Germinal center (tissue), 1 donor: ENCODE measurements around the gene HSPB2.
A peak's percentile ranks its signal among the peaks of the same experiment; 100 is the strongest.
"Not testable (repeated sequence)": the region's sequence is repeated elsewhere in the genome, so short reads cannot be mapped to it uniquely, and the experiment has no call there.

Source experiments
- DNase-seq: peaks from one replicate; pipeline ENCODE4 v3.0.0; 2012; ENCODE audit warnings: mixed read lengths, low spot score

HSPB2 gene

DNA sequence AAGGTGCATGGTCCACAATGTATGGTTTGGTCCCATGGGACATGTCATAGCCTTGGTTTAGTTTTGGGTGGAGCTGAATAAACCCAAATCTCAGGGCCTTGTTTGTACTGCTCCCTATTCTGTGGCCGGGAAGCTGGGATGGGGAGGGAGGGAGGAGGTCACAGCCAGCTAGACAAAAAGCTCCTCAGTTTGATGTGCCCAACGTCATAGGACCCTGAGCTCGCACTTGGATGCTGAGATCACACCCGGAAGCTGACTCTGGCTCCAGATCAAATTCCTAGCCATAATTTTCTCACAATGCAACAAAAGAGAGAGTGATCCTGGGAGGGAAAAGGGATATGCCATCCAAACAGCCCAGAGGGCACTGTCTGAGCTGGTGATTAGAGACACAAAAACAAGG, 1.5 kb downstream of the HSPB2 start:
- no peak for DNase-seq

DNA sequence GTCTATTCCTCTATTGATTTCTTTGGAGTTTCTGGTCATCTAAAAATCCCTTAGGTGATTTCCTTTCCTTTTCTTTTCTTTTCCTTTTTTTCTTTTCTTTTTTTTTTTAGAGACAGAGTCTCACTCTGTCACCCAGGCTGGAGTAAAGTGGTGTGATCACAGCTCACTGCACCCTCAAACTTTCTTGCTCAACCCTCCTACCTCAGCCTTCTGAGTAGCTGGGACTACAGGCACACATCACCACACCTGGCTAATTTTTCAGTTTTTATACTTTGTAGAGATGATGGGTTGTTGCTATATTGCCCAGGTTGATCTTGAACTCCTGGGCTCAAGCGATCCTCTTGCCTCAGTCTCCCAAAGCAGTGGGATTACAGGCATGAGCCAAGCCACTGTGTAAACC, 4.2 kb downstream of the HSPB2 start:
- DNase-seq: no peak

DNA sequence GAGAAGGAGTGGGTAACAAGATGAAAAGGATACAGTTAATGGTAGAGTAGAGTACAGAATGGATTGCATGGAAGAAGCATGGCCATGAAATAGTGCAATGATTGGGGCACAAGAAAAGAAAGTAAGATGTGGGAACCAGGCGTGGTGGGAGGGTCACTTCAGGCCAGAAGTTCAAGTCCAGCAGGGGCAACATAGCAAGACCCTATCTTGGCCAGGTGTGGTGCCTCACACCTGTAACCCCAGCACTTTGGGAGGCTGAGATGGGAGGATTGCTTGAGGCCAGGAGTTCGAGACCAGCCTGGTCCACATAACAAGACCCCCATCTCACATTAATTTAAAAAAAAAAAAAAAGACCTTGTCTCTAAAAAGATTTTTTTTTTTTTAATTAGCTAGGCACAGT, 4.8 kb downstream of the HSPB2 start:
- DNase-seq: no peak

DNA sequence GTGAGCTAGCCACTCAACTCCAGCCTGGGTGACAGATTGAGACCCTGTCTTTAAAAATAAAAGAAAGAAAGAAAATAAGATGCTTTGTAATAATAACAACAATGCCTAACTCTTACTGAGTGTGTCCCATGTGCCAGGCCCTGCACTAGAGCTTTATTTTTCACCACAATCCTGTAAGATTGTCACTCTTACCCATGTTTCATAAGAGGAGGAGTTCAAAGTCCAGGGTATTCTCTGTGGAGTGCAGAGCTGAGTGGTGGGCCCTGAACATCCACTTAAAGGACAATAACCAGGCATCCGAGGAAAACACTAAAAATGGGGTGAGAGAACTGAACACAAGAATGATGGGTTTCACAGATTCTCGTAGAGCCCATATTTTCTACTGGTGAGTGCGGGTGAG, 5.3 kb downstream of the HSPB2 start:
- no peak for DNase-seq

DNA sequence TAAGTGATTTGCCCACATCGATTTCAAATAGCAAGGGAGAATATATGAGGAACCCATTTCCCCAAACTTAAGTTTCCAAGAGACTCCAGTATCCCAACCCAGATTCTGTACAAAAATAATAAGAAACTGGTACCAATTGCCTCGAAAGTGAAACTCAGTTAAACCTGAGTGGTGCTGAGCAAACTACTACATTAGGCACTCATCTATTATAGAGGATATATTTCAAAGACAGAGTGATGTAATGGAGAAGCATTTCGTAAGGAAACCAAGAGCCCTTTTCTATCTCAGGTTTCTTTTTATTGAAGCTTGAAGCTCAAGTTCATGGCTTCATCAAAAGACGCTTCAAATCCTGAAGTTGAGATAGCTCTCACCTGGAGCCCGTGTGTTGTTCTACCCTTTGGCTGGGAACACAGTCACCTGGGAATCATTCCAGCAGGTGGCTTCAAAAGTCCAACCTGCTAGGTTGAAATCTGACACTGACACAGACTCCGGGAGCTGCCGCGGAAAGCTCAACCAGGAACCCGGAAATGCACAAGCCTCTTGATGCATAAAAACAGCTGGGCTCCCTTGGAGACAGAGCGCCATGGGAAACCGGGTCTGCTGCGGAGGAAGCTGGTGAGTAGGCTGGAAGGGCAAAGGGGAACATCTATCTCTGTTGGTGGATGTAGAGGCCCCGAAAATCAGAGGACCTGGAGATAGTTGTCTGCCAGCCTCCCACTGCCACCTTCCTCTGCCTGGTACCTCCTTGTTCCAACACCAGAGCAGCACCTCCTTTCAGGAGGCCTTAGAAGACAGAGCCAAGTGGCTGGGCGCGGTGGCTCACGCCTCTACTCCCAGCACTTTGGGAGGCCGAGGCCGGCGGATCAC, 6.1 kb downstream of the HSPB2 start, which contains the start of gene C11orf52:
Gene C11orf52 (plus strand): TSS at position 524 of the 867 bp plus-strand sequence. CDS start 60 bp downstream, at position 584.
- no peak for DNase-seq

DNA sequence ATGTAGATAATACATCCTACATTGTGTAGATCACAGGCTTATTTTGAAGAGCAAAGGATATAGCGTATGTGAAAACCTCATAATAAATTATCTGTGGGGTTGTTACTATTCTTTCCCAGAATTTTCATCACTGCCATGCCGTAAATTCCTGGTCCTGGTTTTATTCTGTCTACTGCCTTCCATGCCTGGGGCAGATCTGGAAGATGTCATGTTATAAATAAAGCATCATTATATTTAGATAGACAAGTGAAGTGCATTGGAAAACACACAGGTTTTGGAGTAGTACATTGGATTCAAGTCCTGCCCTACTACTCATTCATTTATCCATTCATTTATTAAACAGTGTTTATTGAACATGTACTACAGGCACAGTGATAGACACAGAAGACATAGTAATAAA, 8.4 kb downstream of the HSPB2 start:
- no peak for DNase-seq

DNA sequence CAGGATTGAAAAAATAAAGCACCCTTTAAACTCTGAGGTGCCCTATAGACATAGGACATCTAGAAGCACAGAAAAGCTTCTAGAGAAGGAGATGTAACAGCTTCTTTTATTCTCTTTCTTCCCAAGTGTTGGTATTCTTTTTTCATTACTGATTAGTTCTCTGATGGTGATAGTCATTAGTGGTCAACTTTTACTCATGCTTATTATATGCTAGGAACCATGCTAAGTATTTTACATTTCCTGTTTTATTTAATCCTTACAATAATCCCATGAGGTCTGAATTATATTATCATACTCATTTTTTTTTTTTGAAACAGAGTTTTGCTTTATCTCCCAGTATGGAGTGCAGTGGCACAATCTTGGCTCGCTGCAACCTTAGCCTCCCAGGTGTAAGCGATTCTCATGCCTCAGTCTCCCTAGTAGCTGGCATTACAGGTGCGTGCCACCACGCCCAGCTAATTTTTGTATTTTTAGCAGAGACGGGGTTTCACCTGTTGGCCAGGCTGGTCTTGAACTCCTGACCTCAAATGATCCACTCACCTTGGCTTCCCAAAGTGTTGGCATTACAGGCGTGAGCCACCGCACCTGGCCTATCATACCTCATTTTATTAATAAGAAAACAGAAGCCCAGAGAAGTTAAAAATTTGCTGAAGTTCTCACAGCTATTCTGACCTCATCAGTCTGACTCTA, 9.2 kb downstream of the HSPB2 start:
- DNase-seq: no peak

DNA sequence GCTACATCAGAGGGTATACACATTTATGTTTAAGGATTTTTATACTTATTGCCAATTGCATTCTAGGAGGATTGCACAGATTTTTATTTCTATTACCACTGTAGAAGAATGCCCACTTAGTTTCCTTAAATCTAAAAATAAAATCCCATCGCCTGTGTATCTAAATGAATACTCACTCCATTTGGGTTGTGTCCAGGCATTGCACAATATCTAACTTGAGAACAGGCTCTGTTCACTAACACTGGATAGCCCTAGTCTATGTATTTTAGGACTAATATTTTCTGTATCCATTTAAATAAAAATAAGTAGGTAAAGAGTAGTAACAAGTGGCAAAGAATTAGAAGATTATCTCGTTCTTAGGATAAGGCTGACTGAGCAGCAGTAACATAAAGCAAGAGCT, 10.3 kb downstream of the HSPB2 start:
- DNase-seq: no peak

DNA sequence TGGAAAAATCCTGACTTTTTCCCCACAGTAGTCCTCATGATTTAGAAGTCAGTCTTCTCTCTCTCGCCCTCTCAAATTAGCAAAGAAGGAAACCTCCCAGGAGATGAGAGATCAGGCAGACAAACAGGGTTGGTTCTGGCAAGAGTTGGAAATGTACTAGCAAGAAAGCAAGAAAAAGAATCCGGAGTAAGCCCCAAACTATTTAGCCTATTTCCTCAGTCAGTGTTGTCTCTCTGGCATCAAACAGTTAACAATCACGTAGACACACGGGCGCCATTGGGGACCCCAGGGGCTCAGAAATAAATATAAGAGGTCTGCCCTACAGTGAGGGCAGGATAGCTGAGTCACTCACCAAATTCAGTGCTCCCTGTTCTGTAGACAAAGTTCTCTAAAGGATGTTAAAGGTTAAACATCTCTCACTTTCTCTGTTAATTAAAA, 10.8 kb downstream of the HSPB2 start:
- no peak for DNase-seq

DNA sequence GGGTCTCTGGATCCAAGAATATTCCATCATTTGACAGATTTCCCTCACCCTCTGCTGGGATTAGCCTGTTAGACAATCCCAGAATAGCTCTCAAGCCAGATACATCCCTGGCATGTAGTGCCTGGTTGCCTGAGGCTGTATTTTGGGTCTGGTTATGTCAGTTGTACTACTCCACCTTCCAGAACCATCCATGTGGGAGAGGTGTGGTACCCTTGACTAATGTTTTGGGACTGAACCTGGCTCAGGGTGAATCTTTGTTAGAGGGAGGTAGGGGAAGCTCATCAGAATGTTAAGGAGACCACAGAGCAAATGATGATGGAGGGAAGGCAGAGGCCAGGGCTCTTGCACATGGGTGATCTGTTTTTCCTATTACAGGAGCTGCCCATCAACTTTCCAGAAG, 11.4 kb downstream of the HSPB2 start:
- no peak for DNase-seq

DNA sequence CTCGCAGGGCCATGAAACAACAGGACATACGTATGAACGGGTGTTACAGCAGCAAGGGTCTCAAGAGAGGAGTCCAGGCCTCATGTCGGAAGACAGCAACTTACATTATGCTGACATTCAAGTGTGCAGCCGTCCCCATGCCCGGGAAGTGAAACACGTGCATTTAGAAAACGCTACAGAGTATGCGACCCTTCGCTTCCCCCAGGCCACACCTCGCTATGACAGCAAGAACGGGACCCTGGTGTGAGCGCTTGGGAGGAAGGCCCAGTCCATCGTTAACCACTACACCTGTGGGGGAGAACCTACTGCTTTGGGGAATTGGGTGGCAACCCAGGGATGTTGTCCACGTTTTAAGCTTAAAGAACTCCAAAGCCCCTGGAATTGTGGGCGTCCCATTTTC, 13.4 kb downstream of the HSPB2 start:
- DNase-seq: no peak

DNA sequence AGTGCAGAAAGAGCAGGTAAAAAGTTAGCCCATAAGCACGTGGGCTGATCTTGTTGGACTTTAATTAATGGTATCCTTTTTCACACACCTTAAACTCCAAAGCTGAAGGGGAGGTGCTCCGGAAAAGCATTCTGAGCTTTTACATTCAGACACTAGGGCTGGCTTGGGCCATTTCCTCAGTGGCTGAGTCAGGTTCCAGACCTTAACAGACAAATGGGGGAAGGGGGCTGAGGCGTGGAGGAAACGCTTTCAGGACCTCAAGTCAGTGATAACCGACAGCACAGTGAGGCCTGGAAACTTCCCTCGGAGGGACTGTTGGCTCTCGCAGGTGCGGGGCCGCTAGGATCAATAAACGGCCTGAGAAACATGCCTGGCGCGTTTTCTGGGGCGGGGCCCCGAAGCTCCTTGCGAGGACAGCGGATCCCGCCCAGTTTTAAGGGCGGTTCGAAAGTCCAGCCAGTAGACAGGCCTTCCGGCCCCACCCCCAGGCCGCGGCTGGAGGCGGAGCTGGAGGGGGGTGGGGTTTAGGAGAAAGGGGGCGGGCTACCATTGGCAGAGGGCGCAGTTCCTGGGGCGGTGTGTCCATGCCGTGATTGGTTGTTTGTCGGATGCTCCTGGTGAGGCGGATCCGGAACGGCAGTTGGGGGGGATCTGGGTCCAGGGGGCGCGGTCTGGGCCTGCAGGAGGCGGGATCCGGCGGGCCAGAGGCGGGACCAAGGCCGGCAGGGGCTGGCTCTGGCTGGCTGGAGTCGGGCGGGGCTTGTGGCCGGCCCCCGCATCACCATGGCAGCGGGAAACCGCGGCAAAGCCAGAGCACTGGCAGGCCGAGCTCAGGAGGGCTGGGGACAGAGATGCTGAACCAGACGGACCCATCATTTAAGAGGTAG, 14.2 kb downstream of the HSPB2 start:
- peak; percentile 99 for DNase-seq

DNA sequence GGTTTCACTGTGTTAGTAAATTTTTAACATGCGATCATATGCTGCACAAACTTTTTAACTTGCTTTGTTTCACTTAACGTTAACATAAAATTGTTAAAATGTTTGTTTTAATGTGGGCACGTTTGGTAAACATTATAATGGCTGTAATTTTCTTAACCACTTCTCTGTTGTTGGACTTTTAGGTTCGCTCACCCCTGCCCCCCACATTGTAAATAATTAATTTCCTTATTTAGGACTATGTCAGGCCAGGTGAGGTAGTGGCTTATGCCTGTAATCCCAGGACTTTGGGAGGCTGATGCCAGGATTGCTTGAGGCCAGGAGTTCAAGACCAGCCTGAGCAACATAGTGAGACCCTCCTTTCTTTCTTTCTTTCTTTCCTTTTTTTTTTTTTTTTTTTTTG, 17.9 kb downstream of the HSPB2 start:
- DNase-seq: no peak

DNA sequence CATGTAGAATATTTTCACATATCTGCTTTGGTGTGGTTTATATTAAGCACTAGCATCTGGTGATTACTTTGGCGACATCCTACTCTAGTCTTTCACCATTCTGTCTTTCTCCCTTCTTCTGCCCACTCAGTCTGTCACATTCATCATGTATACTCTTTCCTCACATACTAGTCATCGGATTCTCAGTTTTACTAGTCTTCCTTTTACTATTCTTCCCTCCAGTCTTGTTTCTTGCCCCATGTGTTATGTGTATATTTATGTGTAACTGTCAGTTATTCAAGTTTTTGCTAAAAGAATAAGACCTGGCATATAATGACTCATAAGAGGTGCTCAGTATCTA, 20.0 kb downstream of the HSPB2 start:
- no peak for DNase-seq

DNA sequence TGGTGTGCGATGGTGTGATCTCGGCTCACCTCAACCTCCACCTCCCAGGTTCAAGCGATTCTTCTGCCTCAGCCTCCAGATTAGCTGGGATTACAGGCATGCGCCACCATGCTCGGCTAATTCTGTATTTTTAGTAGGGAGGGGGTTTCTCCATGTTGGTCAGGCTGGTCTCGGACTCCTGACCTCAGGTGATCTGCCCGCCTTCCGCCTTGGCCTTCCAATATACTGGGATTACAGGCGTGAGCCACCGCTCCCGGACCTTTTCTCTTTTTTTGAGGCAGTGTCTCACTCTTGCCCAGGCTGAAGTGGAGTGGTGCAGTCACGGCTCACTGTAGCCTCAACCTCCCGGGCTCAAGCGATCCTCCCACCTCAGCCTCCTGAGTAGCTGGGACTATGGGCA, 20.6 kb downstream of the HSPB2 start:
- not testable (repeated sequence) for DNase-seq

DNA sequence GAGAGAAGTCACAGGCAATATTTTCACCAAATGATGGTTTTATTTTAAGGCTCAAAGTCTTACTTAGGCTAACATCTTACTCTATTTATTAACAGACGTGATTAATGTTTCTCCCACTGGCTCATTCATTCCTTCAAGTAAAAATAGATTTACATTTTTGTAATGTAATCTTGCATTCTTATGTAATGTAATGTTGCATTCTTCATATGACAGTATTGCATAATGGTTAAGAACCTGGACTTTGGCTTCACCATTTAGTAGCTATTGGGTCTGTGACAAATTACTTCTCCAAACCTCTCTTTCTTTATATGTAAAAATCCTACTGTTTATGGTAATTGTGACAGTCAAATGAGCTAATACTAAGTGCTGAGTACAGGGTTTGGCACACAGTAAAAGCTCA, 21.3 kb downstream of the HSPB2 start:
- DNase-seq: no peak

DNA sequence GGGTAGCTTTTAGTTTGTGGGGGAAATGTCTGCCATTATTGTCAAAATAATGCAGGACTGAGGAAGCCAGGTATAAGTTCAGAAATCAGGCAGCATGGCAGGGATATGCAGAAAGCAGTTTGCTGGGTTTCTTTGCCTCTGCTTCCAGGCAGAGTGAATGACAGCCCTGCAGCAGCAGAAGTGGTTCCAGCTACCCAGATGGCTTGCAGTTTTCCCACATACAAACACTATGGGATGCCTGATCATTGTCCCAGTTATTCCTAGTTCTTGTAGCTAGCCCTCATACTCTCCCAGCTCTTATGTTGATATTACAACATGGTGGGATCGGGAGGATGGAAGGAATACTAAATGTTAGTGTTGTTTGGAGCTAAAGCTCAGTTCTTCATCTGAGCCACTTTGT, 21.8 kb downstream of the HSPB2 start:
- no peak for DNase-seq

DNA sequence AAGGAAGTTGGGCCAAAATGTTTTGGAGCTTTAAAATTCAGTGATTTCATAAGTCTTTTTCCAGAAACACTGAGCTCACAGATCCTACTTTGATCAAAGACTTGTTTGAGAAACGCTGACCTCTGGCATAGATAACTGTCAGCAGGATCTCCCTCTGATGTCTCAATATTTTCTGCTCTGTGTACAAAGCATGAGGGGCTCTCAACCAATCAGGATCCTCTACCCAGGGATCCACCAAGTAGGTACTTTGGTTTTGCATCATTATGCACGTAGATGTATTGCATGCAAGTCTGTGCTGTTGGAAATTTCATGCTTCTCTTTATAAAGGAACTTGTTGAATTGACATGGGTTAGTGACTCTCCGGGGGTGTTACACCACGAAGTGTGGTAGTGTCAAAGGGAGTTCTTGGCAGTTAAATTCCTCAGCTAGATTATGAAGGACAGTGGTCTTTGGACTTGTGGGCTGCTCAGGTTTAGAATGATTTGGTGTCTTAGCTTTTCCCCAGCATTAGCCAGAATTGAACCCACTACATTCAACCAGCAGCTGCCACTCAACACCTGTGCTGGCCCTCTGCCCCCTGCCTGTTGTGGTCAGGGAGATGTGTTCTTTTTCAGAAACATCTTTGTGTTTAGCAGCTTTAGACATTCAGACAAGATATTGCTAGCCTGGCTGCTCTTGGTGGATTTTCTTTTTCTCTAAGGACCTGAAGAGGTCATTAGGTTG, 22.9 kb downstream of the HSPB2 start:
- DNase-seq: no peak

DNA sequence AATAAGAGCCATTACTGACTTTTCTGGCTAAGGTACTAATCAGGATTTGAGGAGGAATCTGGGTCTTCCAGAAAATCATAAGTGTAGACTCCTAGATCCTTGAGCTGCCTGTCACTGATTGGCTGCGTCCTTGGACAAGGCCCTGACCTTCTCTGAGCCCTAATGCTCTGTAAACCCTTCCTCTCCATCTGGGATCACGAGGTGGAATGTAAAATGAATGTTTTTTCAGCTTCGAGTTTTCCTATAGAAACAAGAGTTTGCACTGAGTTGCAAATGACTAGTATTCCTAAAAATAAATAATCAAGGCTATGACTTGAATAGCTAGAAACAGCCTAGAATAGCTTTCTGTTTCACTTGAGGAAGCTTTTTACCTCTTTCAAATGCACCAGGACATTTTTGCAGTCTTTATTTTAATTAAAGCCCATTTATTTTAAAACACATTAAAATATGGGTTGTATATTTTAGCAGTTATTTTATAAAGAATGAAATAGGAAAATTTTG, 23.6 kb downstream of the HSPB2 start:
- no peak for DNase-seq

DNA sequence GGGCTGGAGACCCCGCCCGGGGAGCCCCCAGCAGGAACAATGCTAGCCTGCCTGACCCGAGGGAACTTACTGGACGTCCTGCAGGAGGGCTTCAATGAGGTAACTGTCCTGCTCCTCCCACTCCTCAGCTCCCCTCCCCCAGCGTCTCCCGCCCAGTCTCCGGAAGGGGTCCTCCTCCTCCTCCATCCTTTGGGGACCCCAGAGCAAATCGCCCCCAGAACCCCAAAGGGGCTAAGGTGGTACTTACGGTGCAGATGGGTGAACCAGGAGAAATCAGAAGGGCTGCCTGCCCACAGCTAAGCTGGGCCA, 24.9 kb downstream of the HSPB2 start:
- no peak for DNase-seq

DNA sequence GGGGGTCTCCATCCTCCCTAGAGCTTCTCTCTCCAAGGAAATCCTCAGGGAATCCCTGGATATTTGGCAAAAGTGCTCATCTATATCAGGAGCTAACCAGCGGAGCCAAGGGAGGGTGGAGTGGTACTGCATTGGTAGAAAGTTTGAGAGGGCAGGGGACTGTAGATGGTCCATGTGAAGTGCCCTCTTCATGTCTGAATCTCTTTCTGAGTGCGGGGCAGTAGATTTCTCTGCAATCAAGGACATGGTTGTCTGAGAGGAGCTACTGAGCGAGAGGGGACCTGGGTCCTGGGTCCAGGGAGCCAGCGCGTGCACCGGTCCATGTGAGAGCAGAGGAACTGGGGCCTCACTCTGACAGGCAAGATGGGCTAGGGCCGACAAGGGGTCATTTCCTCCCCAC, 25.3 kb downstream of the HSPB2 start:
- no peak for DNase-seq

DNA sequence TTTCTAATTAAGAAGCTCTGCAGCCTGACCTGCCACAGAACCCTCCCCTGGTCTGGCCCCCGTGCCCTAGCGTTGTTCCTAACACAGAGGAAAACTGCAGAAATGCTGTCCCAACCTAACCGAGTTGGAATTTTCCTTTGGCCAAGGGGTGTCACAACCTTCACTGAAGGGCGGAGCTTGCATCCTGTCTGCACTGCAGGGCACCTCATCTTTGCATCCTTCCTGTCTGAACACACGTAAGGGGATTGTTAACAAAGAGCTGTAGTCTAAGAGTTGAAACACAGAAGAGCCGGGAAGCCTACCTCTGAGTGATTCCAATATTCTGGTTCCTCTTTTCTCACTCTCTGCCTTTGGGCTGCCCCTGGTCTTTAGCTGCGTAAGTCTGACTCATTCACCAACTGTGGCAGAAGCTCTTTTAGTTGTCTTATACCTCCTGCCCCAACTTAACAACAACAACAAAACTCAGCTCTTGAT, 26.2 kb downstream of the HSPB2 start:
- DNase-seq: peak; percentile 18
